SKM-1 treated with dmso at 0.1 percent for 144 hours (cell line): ENCODE results near the gene TBL1XR1.

Source experiments
- DNase-seq: peaks from one replicate; lab custom pipeline; 2025; ENCODE audit not compliant: unreplicated experiment; lab: John Stamatoyannopoulos, UW

The TBL1XR1 gene

DNA sequence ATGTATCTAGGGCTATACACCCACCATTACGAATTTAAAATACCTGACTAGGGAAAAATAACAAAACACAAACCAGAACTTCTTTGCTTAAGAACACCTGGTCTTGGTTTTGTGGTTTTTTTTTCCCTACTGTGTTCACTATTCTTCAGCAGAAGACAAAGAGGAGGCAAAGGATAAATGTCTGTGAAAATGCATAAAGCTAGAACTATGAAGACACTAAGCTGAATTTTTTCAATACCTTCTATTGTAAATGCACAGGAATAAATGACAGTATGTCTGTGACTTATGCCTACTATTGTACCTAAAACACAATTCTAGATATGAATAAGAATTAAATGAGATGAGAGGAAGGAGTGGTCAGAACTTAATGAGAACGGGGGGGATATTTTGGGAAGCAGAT, 86.9 kb downstream of the TBL1XR1 start:
- DNase-seq, result no peak

DNA sequence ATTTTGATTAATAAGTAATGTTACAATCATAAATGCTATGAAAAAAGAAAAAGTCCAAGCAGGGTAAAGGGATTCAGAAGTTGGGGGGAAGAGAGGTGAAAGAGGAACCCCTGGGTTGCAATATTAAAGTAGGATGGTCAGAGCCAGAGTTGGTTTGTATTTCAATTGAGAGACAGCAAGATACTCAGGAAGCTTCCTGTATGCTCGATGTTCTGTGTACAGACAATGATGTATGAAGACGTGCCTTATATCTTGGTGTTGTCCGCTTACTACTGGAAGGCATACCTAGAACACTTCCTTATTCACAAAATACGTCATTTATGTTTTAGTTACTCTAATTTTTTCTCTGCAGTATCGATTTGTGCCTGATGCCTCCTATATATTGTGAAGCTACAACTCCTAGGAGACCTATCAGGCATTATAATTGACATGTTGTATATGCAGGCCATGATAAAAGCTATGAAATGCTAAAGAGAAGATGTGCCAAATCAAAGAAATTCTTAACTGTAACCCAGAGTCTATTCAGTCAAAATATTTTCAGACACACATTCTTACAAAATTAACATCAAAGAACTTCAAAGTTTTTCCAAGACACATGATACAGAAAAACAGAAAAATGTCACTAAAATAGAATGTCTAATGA, 87.5 kb downstream of the TBL1XR1 start:
- DNase-seq, result no peak

DNA sequence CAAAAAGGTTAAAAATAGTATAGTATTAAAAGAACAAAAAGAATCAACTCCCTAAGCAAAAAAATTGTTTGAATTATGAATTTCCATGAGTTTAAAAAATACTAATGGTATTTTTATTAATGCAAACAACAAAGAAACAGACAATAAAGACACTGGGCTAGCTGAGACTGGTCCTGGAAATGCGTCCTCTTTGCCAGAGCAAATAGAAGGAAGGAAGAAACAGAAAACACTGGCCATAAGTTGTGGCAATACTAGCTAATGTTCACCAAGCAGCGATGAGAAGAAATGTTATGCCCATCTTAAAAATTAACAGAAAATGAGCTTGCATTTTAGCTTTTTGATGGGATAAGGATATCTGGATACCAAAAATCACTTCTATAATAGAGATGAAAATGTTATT, 88.6 kb downstream of the TBL1XR1 start:
- DNase-seq, result no peak

DNA sequence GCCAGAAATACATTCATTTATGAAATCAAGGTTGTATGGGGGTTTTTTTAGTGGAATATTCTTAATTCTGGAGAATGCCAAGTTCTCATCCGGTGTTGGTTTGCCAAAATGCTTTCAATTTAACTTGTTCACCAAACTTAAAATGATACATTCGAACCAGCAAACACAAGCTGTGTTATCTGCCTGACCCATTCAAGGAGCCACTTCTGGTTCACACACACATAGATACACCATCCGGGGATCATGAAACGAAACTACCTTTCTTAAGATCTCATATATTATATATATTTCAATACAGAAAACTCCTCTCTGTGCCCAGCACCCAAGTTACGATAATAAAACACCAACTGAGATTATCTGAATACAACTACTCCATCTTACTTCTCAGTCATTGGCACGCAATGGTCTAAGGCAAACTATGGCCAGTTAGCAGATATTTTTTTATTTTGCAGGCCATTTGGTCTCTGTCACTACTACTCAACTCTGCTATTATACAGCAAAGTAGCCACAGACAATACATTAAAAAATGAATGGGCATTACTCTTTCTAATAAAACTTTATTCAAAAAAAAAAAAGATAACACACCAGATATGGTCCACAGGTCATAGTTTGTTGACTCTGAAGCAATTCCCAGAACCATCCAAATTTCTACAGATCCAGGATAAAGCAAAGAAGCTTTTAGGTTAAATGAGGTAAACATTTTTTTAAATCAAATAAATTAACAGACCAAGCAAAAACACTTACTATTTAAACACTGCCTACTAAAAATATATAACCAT, 89.6 kb downstream of the TBL1XR1 start:
- DNase-seq, result no peak

GRCh38 chr3:177106594-177106993, 90.7 kb downstream of the TBL1XR1 start:
- DNase-seq, result no peak

DNA sequence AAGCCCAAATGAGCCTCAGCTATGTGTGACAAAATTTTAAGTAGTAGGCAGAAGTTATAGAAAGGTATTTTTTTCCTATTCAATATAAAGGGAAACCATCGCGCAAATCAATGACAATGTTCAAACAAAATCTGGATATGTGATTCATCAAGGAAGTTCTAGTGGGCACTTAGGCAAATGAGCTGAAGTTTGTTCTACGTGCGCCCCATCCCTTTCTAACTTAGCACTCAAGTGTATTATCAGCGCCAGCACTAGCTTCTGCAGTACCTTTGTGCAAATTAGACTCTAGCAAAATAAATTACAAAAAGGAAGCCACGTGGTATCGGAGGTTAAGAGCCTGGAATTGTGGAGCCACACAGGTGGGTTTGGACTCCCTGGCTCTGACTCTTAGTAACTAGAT, 91.1 kb downstream of the TBL1XR1 start:
- no peak for DNase-seq

- DNase-seq, result no peak
Measured at GRCh38 chr3:177105623-177106022, 91.7 kb downstream of the TBL1XR1 start.

DNA sequence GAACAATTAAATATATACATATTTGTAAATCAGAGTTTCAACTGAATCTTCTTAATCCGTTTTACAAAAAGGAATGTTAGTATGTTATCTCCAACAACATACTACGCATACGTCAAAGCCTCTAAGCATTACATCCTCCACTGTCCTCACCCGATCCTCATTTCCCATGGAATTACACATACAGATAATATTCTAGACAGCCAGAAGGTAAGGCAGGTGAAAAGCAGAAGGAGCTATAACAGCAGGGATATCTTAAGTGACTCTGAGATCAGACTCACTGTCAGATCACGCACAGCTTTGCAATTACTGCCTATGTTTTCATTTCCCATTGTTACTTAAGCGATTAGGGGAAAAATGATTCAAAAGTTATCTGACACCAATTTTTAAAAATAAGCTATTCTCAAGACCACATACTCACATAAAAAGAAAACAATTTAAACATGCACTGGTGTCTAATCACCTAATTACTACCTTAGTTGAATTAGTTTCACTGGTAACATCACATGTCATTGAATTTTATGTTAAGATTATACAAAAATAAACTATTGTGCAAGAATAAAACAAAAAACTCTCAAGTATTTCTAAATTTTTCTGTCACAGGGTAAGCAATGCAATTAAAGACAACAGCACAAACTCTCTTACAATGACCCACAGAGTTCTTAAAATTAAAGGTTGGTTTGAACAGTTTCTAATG, 92.8 kb downstream of the TBL1XR1 start:
- DNase-seq, result no peak

DNA sequence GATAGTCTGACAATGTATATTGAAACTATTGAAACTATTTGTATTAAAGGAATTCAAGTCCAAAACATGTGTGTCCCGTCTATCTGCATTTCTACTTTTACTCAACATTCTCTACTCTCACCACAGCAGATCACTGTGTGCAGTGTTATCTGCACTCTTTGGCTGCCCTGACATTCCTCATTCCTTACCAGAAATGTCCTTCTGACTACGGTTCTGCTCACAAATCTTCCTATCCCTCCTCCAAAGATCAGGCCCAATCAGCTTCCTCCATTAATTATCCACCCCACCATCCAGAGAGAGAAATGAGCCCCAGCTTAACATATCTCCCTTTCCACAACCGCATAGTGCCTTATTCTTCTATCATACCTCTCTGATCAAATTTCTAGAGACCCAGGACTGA, 94.7 kb downstream of the TBL1XR1 start:
- DNase-seq, result no peak

DNA sequence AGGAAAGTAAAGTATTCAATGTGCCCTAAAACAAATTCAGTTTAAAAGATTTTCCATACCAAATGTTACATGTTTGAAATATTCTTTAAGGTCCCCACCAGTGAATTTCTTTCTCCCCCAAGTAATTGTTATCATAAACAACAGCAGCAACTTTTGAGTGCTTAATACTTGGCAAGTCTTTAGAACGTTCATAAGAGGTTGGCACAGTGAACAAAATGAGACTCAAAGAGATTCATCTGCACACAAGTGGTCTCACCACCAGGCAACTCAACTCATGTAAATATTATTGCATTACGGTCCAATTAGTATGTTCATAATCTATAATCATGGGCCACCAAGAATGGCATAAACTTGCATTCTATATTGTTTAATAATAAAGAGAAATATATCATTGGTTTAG, 98.7 kb downstream of the TBL1XR1 start:
- DNase-seq, result no peak

DNA sequence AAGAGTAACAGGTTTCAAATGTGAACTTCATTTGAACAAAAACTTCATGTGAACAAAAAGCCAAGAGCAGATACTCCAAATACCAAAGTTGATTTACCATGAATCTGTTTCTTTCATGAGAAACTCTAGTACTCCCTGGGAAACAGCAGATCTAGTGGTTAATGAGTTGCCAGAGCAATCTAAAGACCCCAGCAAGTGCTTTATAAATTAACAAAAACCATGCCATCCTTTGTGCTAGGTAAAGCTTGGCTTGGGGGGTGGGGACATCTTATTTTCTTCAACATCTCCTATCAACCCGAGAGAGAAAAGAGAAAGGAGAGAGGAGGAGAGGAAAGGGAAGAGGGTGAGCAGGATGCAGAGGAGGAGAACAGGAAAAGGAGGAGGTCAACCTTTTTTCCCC, 100.7 kb downstream of the TBL1XR1 start:
- DNase-seq, result no peak

- no peak for DNase-seq
Measured at GRCh38 chr3:177093966-177094365, 103.3 kb downstream of the TBL1XR1 start.

GRCh38 chr3:177089901-177090300, 107.4 kb downstream of the TBL1XR1 start:
- no peak for DNase-seq

GRCh38 chr3:177089110-177089509, 108.2 kb downstream of the TBL1XR1 start:
- no peak for DNase-seq

DNA sequence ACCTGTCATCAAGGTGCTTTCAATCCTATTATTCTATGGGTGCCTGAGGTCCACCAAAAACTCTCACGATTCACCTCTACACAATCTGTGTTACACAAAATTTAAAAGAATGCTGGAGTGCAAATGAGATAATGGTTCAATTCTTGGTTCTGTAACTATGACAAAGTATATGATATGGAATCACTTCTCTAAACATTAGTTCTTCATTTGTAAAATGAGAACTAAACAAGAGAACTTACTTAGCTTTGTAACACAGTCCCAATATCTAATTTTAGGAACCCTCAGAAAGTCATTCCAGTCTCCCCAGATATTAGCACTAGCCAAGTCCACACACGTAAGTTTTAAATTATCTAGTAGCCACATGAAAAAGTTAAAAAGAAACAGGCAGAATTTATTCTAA, 111.5 kb downstream of the TBL1XR1 start:
- DNase-seq, result no peak

- DNase-seq, result no peak
Measured at GRCh38 chr3:177084616-177085015, 112.7 kb downstream of the TBL1XR1 start.

DNA sequence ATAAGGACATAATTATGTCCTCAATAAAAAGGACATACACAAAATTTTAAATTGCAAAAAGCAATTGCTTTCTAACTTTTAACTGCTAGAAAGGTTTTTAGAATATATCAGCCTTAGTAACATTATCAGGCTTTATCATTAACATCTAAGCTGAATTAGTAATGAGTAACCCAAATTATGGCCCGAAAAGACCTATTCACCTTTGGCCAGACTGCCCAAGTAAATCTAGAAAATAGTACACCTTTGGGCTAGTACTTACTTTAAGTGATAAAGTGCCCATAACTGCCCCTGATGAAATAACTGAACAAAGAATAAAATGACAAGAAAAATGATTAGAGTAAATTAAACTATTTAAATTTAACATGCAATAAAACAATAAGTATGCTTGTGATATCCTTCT, 117.2 kb downstream of the TBL1XR1 start:
- no peak for DNase-seq

GRCh38 chr3:177079684-177080083, 117.6 kb downstream of the TBL1XR1 start:
- no peak for DNase-seq

- DNase-seq, result no peak
Measured at GRCh38 chr3:177071496-177072156, 125.7 kb downstream of the TBL1XR1 start.

DNA sequence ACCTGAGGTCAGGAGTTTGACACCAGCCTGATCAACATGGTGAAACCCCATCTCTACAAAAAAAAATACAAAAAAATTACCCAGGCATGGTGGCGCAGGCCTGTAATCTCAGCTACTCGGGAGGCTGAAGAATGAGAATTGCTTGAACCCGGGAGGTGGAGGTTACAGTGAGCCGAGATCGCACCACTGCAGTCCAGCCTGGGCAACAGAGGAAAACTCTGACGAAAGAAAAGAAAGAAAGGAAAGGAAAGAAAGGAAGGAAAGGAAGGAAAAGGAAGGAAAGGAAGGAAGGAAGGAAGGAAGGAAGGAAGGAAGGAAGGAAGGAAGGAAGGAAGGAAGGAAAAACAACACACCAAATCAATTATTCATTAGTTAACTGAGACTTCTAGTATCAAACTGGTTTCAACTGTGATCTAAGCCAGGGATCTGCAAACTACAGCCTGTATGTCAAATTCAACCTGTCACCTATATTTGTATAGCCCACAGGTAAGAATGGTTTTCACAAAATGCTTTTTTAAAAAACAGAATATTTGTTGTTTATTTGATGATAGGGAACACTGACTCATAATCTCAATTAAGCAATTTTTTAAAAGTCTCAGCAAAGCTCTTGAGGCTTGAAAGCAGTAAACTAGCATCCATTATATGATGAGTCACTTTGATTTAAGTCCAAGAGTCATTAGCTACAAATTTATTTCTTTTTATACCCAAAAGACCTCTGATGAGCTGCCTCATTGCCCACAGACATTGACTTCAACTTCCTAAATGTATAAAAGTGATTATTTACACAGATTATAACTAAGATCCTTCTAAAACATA, 127.6 kb downstream of the TBL1XR1 start:
- DNase-seq, result no peak

DNA sequence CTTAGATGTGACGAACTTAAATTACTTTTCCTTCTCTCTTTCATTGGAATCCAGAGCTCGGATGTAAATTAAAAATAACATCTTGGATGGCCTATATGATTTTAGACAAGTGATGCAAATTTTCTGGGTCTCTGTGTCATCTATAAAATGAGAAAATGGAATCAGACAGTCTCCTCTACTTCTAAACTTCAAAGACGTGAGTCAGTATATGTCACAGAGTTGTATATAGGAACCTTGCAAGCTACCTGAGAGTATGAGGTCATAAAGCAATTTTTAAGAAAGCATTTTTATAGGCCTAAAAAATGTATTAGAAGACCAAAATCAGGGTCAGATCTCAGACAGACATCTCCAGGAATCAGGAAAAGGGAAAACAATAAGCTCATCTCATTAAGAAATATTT, 128.3 kb downstream of the TBL1XR1 start:
- DNase-seq, result no peak
